ENCODE results near the gene E2F6. TPM values are rescaled to one million over a fixed set of nuclear protein-coding genes. Genes with fewer than 3 reads are reported as not detected.

The E2F6 gene
- total RNA-seq, 1 experiment from 2014 or later: 21.8 TPM

GRCh38 chr2:11433822-11434221, 32.1 kb downstream of the E2F6 start:
- Histone ChIP-seq H2BK5ac (ENCODE audit: insufficient read length, low read length) (no peak overlapping the region), H4K8ac (replicated peaks; ENCODE audit: insufficient read length, low read depth, low read length) (no peak overlapping the region), H2BK20ac (ENCODE audit: low read depth, low read length, poor library complexity, severe bottlenecking) (no peak overlapping the region), H3K23me2 (ENCODE audit: insufficient read length, low read depth, low read length, poor library complexity, severe bottlenecking) (no peaks in the 10 kb centered on the region), H3K4me1 (ENCODE audit: insufficient read depth, low read length) (no peaks in the 10 kb centered on the region), H2AK5ac (ENCODE audit: insufficient read length, low read length) (no peak overlapping the region), H3K56ac (ENCODE audit: insufficient read length, low read depth, low read length) (no peak overlapping the region), H2BK120ac (ENCODE audit: low read depth, low read length, poor library complexity, severe bottlenecking) (no peak overlapping the region), H3K23ac (ENCODE audit: insufficient read length, low read depth, low read length) (no peak overlapping the region), H3K27me3 (ENCODE audit: insufficient read depth, low read length) (no peaks in the 10 kb centered on the region), H4K5ac (ENCODE audit: insufficient read length, low read depth, low read length) (no peak overlapping the region), H3K4ac (ENCODE audit: low read depth, low read length) (no peak overlapping the region), H4K20me1 (ENCODE audit: control insufficient read depth, insufficient read depth, insufficient read length) (no peaks in the 10 kb centered on the region), H4K91ac (ENCODE audit: insufficient read length, low read depth, low read length) (no peak overlapping the region), H2BK12ac (ENCODE audit: insufficient read length, low read depth, low read length) (no peak overlapping the region), H3T11ph (ENCODE audit: low read length) (no peak overlapping the region), H2BK15ac (ENCODE audit: low read depth, low read length) (no peak overlapping the region), H3K79me1 (ENCODE audit: insufficient read depth, low read depth, low read length, poor library complexity, severe bottlenecking) (no peaks in the 10 kb centered on the region), H3K18ac (ENCODE audit: insufficient read length, low read depth, low read length) (no peak overlapping the region), H3K79me2 (ENCODE audit: insufficient read depth, low read length) (no peaks in the 10 kb centered on the region), H3K27ac (ENCODE audit: insufficient read length, low read depth, low read length) (no peak overlapping the region), H3K9ac (ENCODE audit: extremely low read depth, insufficient read length, low read length) (no peak overlapping the region), H3K9me3 (ENCODE audit: control insufficient read depth, low read depth, low read length) (peaks cover 12% of the 10 kb centered on the region), H2AFZ (ENCODE audit: low read length) (no peak overlapping the region), H3K4me2 (ENCODE audit: insufficient read depth, insufficient read length, low read length) (no peak overlapping the region), H3K14ac (ENCODE audit: insufficient read depth, low read length) (no peak overlapping the region)
- H3K36me3 Mint-ChIP-seq (ENCODE audit: insufficient read depth in 1 of 3, low read depth in 3 of 3): peaks cover 16 to 32% (median 24%) of the 10 kb centered on the region in 3 experiments
- DNase-seq: no peak
- H3K27ac Mint-ChIP-seq: no peak overlapping the region
- no peaks in the 10 kb centered on the region for H3K4me1 Mint-ChIP-seq
- no CpG with 5 or more reads among the region's 5 CpGs for WGBS (ENCODE audit: extremely low coverage, insufficient read length, low lambda C conversion rate)
- peaks cover 8 to 10% of the 10 kb centered on the region in 2 experiments; a peak in 4 of 5 replicates for H3K9me3 Mint-ChIP-seq
- no peak overlapping the region for H3K4me3 Mint-ChIP-seq
- H3K27me3 Mint-ChIP-seq (ENCODE audit: low read depth): no peaks in the 10 kb centered on the region
- no peak for TF ChIP-seq CTCF (conservative IDR thresholded peaks at IDR 0.05)

All from H9 (cell line).